Vagina (tissue), 2 donors: ENCODE data around the gene PLCL1. TPM values are rescaled to one million over a fixed set of nuclear protein-coding genes. Genes with fewer than 3 reads are reported as not detected.

Experiments used
- DNase-seq, 2 donors: peaks; one replicate each; pipeline ENCODE4 v3.0.0-alpha.2; 2017; ENCODE audit errors: extremely low spot score in 2 of 2
- H3K27ac ChIP-seq: fragments of 200-600 bp; sonication (generic); one replicate; pipeline ENCODE4 v1.5.1; 2019
- H3K27me3 ChIP-seq: fragments of 200-600 bp; sonication (generic); one replicate; pipeline ENCODE4 v1.5.1; 2019
- H3K36me3 ChIP-seq, 2 donors: fragments of 200-600 bp; sonication (generic); one replicate each; pipeline ENCODE4 v1.5.1; 2017 to 2019
- H3K4me1 ChIP-seq: fragments of 200-600 bp; sonication (generic); one replicate; pipeline ENCODE4 v1.5.1; 2019
- H3K4me3 ChIP-seq, 2 donors: fragments of 200-600 bp; sonication (generic); 1 replicate in 1 of 2; 2 replicates in 1 of 2; pipeline ENCODE4 v1.5.1; 2016 to 2019
- H3K9me3 ChIP-seq: fragments of 200-600 bp; sonication (generic); one replicate; pipeline ENCODE4 v1.5.1; 2019
- CTCF ChIP-seq, 3 experiments: fragments of 450-650 bp in 2 of 3; fragments of 200-600 bp in 1 of 3; sonication (generic) in 1 of 3; IDR thresholded peaks; one replicate each; pipeline ENCODE4 v1.5.1; 2017 to 2019; ENCODE audit warnings: antibody characterized with exemption in 3 of 3, mild to moderate bottlenecking in 2 of 3, moderate library complexity in 2 of 3
- POLR2A ChIP-seq, 2 donors: fragments of 450-650 bp; IDR thresholded peaks; one replicate each; pipeline ENCODE4 v1.6.1; 2017; ENCODE audit warnings: antibody characterized with exemption in 2 of 2, mild to moderate bottlenecking in 2 of 2, moderate library complexity in 2 of 2
- POLR2AphosphoS5 ChIP-seq, 2 donors: sonication (generic); formaldehyde crosslinking; IDR thresholded peaks; one replicate each; pipeline ENCODE4 v1.9.0; 2017; ENCODE audit warnings: antibody characterized with exemption in 2 of 2, mild to moderate bottlenecking in 2 of 2, low read depth in 1 of 2; ENCODE audit not compliant: insufficient read depth in 1 of 2
- intact Hi-C: fragments of 100-400 bp; cut with DNase I; formaldehyde crosslinking; loops from one replicate; pipeline ENCODE4 v1.15.1; 2023
- total RNA-seq: library from RNA; depleted of rRNA; stranded (reverse); fragments of >200 nt; gene quantifications from one replicate; pipeline ENCODE4 v1.2.3, GENCODE V29; 2016

PLCL1 gene
- total RNA-seq, 1 donor from 2014 or later = 6.6 TPM

GRCh38 chr2:197982565-197982964, 178.2 kb downstream of the PLCL1 start:
- no peak overlapping the region for H3K4me3 ChIP-seq
- H3K27me3 ChIP-seq = no peaks in the 10 kb centered on the region
- DNase-seq = no peak
- H3K9me3 ChIP-seq = no peaks in the 10 kb centered on the region
- TF ChIP-seq POLR2AphosphoS5 (IDR thresholded peaks at IDR 0.05; ENCODE audit: insufficient read depth in 1 of 2, low read depth in 1 of 2) = no peak
- no peak for TF ChIP-seq POLR2A (IDR thresholded peaks at IDR 0.05)
- TF ChIP-seq CTCF (IDR thresholded peaks at IDR 0.05) = no peak
- intact Hi-C loops = no loop called here
- H3K36me3 ChIP-seq = no peaks in the 10 kb centered on the region
- H3K4me1 ChIP-seq = peaks cover 12% of the 10 kb centered on the region
- H3K27ac ChIP-seq = no peak overlapping the region

GRCh38 chr2:197985029-197985638, 180.7 kb downstream of the PLCL1 start:
- no peak for DNase-seq
- H3K4me1 ChIP-seq = peaks cover 12% of the 10 kb centered on the region
- no peaks in the 10 kb centered on the region for H3K9me3 ChIP-seq
- intact Hi-C loops = no loop called here
- H3K27me3 ChIP-seq = no peaks in the 10 kb centered on the region
- H3K36me3 ChIP-seq = no peaks in the 10 kb centered on the region
- TF ChIP-seq POLR2AphosphoS5 (IDR thresholded peaks at IDR 0.05; ENCODE audit: insufficient read depth in 1 of 2, low read depth in 1 of 2) (no peak), CTCF (IDR thresholded peaks at IDR 0.05) (no peak), POLR2A (IDR thresholded peaks at IDR 0.05) (no peak)
- H3K4me3 ChIP-seq = no peak overlapping the region
- H3K27ac ChIP-seq = no peak overlapping the region

GRCh38 chr2:197986977-197987376, 182.6 kb downstream of the PLCL1 start:
- Histone ChIP-seq H3K36me3 (no peaks in the 10 kb centered on the region), H3K4me3 (no peak overlapping the region), H3K4me1 (peaks cover 12% of the 10 kb centered on the region), H3K27me3 (no peaks in the 10 kb centered on the region), H3K27ac (no peak overlapping the region), H3K9me3 (no peaks in the 10 kb centered on the region)
- intact Hi-C loops = no loop called here
- no peak for DNase-seq
- TF ChIP-seq POLR2A (IDR thresholded peaks at IDR 0.05) = no peak
- TF ChIP-seq CTCF (IDR thresholded peaks at IDR 0.05) = no peak

- Histone ChIP-seq H3K27ac (no peak overlapping the region), H3K9me3 (no peaks in the 10 kb centered on the region), H3K4me3 (no peak overlapping the region), H3K27me3 (no peaks in the 10 kb centered on the region), H3K4me1 (peaks cover 1% of the 10 kb centered on the region), H3K36me3 (no peaks in the 10 kb centered on the region)
- TF ChIP-seq CTCF (IDR thresholded peaks at IDR 0.05) (no peak), POLR2A (IDR thresholded peaks at IDR 0.05) (no peak), POLR2AphosphoS5 (IDR thresholded peaks at IDR 0.05; ENCODE audit: insufficient read depth in 1 of 2, low read depth in 1 of 2) (no peak)
- intact Hi-C loops = no loop called here
- DNase-seq = no peak
Measured at GRCh38 chr2:197990356-197990755, 186.0 kb downstream of the PLCL1 start.

GRCh38 chr2:197992482-197993133, 188.2 kb downstream of the PLCL1 start:
- Histone ChIP-seq H3K27ac (no peak overlapping the region), H3K9me3 (no peaks in the 10 kb centered on the region), H3K4me3 (no peak overlapping the region), H3K4me1 (no peaks in the 10 kb centered on the region), H3K36me3 (no peaks in the 10 kb centered on the region), H3K27me3 (no peaks in the 10 kb centered on the region)
- intact Hi-C loops = no loop called here
- TF ChIP-seq POLR2AphosphoS5 (IDR thresholded peaks at IDR 0.05; ENCODE audit: insufficient read depth in 1 of 2, low read depth in 1 of 2) (no peak), POLR2A (IDR thresholded peaks at IDR 0.05) (no peak), CTCF (IDR thresholded peaks at IDR 0.05) (no peak)
- no peak for DNase-seq
